Hypothalamus (tissue), 51 donors: ENCODE measurements around the gene KAZN.

Experiments
- DNase-seq, 51 donors: peaks; one replicate each; lab custom pipeline; 2025; lab: John Stamatoyannopoulos, UW

The KAZN gene

DNA sequence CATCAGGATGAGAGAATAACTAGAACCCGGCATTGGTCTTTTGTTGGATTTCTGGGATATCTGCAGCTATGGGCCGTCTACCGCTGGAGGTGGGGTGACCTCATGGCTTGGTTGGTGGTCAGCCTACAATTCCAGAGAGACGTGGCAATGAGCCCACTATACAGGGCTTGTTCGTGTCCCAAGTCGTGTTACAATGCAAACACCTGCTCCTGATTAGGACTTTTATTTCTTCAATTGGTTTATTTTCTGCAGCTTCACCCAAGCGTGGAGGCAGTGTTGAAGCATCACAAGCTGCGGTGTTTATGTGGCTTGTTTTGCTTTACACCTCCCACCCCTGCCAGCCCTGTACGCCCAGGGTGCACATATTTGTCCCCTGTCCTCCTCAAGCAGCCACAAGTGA, 343.4 kb downstream of the KAZN start:
- no peak for DNase-seq

GRCh38 chr1:14944471-14944985, 346.0 kb downstream of the KAZN start:
- peak in 31 of 51 donors; percentile 10 to 87 (median 55) for DNase-seq

- peak in 35 of 51 donors; percentile 19 to 83 (median 45) for DNase-seq
These were observed 346.9 kb downstream of the KAZN start for GRCh38 chr1:14945132-14946010.

- no peak for DNase-seq
These were observed 347.5 kb downstream of the KAZN start for GRCh38 chr1:14946011-14946359.

GRCh38 chr1:14946684-14947238, 348.3 kb downstream of the KAZN start:
- DNase-seq = no peak

DNA sequence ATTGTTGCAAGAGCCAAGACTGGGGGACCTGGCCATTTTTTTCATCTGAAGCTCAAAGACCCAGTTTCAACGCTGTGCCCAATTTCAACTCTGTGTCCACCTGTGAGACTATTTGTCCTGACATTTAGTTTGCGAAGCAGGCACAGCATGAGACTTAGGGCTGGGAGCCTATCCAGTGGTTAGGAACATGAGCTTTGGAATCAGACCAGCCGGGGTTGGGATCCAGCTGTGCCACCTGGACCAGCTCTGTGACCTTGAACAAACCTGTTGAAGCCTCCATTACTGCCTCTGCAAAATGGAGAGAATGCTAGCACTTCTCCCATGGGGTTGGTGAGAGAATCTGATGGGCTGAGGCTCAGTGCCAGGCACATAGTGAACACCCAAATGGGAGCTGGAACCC, 348.9 kb downstream of the KAZN start:
- no peak for DNase-seq

GRCh38 chr1:14948112-14948652, 349.7 kb downstream of the KAZN start:
- no peak for DNase-seq

DNA sequence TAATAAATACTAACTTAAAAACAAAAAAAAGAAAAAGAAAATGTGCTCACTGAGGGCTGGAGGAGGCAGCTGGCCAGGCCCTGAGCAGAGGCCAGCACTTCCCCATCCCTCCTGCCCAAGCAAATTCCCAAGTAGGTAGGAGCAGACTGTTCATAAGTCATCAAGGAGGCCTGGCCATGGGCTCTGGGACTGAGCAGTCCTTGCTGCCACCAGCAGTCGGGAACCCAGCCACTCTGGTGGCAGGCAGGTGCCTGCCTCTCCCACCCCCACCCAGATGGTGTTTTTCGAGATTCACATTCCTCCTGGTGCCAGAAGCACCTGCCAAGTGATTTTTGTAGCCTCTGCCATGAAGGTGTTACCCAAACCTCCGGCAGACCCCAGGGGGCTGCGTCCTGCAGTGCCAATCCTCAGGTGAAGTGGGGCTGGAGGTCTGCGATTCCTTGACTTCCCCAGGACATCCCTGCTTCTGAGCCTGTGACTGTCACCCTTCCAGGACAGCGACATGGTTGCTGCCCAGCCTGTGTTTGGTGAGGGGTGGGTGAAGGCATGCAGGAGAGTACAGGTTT, 350.9 kb downstream of the KAZN start:
- DNase-seq = no peak

DNA sequence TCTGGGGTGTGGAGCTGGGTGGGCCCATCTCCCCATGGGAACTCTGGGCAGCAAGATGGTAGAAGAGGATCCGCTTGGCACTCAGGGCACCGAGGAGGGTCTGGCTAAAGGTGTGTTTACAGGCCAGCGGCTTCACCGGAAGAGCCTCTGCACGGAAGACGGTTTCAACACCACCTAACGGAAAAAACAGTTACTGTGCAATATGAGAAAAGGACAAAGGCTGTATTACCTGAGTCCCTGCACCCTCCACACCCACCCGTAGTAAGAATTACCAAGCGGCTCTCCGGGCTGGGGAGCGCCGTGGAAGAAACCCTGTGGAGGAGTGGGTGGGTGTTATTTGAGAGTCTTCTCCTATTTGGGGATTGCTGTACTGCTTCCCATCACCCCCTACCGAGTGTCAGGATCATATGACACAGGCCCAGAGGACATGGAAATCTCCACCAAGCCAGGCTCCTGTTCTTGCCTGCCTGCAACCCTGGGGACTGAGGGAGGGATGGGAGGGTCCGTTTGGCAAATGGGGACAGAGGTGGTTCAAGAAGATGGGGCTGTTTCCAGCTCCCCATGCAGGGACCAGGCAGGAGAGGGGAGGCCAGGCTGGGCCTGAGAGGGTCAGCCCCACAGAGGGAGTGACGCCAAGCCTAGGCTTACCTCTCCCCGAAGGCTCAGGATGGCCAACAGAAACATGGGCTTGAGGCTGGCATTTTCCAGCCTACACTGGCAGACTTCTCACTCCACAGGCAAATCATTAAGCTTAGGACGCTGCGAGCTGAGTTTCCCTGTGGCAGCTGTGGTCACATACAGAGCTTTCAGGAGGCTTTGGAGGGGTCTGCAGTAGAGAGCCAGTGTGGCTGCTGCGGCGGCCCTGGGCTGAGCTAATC, 351.6 kb downstream of the KAZN start:
- DNase-seq = peak in 2 of 51 donors; percentile 14 to 19

- DNase-seq = no peak
These were observed 353.3 kb downstream of the KAZN start for GRCh38 chr1:14951766-14952165.

DNA sequence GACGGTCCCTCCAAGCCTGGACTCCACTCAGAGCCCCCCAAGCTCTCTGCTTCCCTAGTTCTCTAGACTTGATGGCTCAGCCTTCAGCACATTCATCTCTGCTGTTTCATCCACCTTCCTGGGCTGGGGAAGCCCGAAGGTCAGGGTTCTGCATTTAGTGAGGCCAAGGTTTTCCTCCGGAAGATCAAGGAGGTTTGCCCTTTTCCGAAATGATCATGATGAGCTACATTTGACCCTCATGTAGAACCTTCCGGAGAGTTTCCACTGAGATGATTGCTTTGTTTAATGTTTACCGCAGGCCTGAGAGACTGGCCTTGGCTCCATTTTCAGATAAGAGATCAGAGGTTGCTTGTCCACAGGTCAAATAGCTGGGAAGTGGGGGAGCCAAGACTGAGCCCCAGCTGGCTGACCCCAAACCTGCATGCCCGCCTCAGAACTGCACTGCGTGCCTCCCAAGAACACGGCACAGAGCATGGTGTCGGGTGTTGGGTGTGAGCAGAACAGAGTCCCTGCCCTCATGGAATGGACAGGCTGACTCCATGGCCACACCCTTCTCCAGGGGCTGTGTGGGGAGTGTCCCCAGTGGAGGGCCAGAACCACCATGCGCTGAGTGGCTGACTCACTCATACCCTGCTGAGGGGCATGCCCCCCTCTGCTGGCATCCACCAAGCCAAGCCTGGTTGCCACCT, 354.3 kb downstream of the KAZN start:
- no peak for DNase-seq

GRCh38 chr1:14954210-14954609, 355.7 kb downstream of the KAZN start:
- DNase-seq = no peak

GRCh38 chr1:14954930-14955329, 356.4 kb downstream of the KAZN start:
- DNase-seq = no peak

- DNase-seq = no peak
These were observed 356.9 kb downstream of the KAZN start for GRCh38 chr1:14955402-14955801.

DNA sequence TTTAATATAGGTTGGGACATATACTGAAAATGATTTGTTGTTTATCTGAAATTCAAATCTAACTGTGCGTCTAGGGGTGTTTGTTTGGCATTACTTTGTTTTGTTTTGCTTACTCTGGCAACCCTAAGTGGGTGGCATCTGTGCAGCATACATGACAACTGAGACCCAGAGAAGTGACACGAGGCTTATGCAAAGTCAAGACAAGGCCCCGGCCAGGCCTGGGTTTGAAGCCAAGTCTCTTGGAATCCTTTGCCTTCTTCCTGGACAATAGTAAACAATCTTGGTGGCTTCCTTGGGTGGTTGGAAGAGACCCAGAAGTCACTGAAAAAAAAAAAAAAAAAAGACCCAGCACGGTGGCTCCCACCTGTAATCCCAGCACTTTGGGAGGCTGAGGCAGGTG, 357.5 kb downstream of the KAZN start:
- no peak for DNase-seq

DNA sequence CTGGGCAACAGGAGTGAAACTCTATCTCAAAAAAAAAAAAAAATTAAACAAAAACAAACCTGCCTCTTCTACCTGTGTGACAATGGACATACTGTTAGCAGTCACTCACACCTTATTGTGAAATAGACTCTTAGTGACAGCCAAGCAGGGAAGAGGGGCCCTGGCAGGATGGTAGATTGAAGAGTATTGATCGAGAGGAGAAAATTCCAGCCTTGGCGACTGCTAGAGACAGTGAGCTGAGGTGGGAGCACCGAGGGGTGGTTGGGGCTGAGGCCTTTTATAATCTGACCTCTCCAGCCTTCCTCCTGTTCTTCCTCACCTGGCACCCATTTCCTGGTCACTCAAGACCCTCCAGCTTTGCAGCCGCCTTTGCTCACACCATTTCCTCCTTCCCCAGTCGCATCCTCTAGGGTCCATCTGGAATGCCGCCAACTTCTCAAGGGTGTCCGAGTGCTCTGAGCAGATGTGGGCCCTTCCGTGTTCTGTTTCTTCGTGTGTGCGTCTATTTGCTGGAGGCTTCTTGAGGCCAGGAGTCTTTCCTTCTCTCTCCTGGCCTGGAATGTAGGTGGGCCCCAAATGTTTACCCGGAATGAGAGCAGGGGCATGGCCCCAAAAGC, 358.2 kb downstream of the KAZN start:
- no peak for DNase-seq

GRCh38 chr1:14957375-14958098, 359.1 kb downstream of the KAZN start:
- DNase-seq = no peak

DNA sequence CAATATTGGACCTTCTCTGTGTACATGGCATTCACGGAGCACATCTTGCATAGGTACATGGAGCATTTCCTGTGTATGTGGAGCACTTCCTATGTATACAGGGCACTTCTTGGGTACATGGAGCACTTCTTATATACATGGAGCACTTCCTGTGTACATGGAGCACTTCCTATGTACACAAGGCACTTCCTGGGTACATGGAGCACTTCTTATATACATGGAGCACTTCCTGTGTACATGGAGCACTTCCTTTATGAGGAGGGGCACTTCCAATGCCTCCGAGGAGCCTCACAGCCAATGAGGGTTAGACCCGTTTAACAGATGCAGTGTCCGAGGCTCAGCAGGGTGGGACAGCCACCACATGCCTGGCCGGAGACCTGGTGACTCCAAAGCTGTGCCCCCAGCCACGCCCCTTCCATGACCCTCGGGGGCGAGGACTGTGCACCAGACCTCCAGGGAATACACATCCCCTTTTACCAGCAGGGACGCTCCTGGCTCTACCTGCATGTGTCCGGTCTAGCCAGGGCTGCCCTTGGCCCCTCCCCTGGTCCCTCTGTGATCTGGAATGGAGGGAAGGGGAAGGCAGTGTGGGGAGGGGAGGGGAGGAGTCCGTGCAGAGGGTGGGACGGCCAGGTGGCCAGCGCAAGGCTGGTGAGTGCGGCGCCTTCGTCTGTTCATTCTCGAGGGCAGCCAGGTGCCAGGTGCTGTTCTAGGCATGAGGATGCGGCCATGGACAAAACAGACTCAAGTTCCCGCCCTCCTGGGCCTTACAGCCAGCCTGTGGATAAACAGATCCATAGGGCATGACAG, 360.0 kb downstream of the KAZN start:
- DNase-seq = no peak
